IMR-90 (cell line): ENCODE results near the gene AKAP13. TPM values are rescaled to one million over a fixed set of nuclear protein-coding genes. Genes with fewer than 3 reads are reported as not detected.

Experiments
- ATAC-seq: fragments of 200-7000 bp; cut with Tn5 transposase; 2 replicates; pipeline ENCODE4 v1.9.1; 2020; ENCODE audit warnings: low read depth, mild to moderate bottlenecking, moderate library complexity
- BruUV-seq: library from RNA; stranded (reverse); fragments of 400-500 nt; replicated peaks from 2 replicates; lab custom pipeline; 2021; lab: Mats Ljungman, UMichigan
- CTCF ChIA-PET: fragments of 300-600 bp; formaldehyde crosslinking; extraction: SDS; loops from one replicate; lab custom pipeline; 2021; ENCODE audit warnings: antibody characterized with exemption; lab: Yijun Ruan, JAX
- POLR2A ChIA-PET: fragments of 300-600 bp; sonication (Branson Sonifier 250); formaldehyde crosslinking; loops from one replicate; lab custom pipeline; 2022; ENCODE audit warnings: antibody characterized with exemption; ENCODE audit not compliant: unreplicated experiment; lab: Charles Lee
- DNase-seq: peaks from one replicate; pipeline ENCODE4 v3.0.0; 2013
- H2AFZ ChIP-seq: replicated peaks from 2 replicates; pipeline ENCODE3; 2013; ENCODE audit warnings: low read length, mild to moderate bottlenecking; ENCODE audit not compliant: poor library complexity
- H2AK5ac ChIP-seq: 2 replicates; pipeline ENCODE4 v1.6.1; 2013; ENCODE audit warnings: low read depth, low read length, inconsistent platforms
- H2AK9ac ChIP-seq: replicated peaks from 2 replicates; pipeline ENCODE3; 2013; ENCODE audit warnings: mild to moderate bottlenecking, low read depth, low read length, moderate library complexity; ENCODE audit not compliant: poor library complexity
- H2BK120ac ChIP-seq: 2 replicates; pipeline ENCODE4 v1.6.1; 2013; ENCODE audit warnings: low read depth, low read length, inconsistent platforms
- H2BK15ac ChIP-seq: 3 replicates; pipeline ENCODE4 v1.6.1; 2013; ENCODE audit warnings: low read depth, low read length, inconsistent platforms
- H2BK20ac ChIP-seq: 2 replicates; pipeline ENCODE4 v1.6.1; 2013; ENCODE audit warnings: low read depth, mild to moderate bottlenecking, inconsistent platforms, low read length, moderate library complexity
- H2BK5ac ChIP-seq: 2 replicates; pipeline ENCODE4 v1.6.1; 2013; ENCODE audit warnings: mild to moderate bottlenecking, low read depth, low read length, inconsistent platforms; ENCODE audit not compliant: poor library complexity, severe bottlenecking
- H3K14ac ChIP-seq: replicated peaks from 2 replicates; pipeline ENCODE4 v1.6.1; 2013; ENCODE audit warnings: low read depth, low read length, inconsistent platforms
- H3K18ac ChIP-seq: 2 replicates; pipeline ENCODE4 v1.6.1; 2013; ENCODE audit warnings: low read depth, low read length, control low read depth
- H3K23ac ChIP-seq: 2 replicates; pipeline ENCODE4 v1.6.1; 2013; ENCODE audit warnings: low read depth, low read length, inconsistent platforms
- H3K27ac ChIP-seq: 2 replicates; pipeline ENCODE4 v1.5.1; 2013; ENCODE audit warnings: mild to moderate bottlenecking, control low read depth, low read length; ENCODE audit not compliant: insufficient read depth
- H3K27me3 ChIP-seq: 2 replicates; pipeline ENCODE4 v1.6.1; 2013; ENCODE audit warnings: low read length; ENCODE audit not compliant: control insufficient read depth, insufficient read depth
- H3K36me3 ChIP-seq: 2 replicates; pipeline ENCODE4 v1.6.1; 2013; ENCODE audit warnings: low read length, mixed read lengths; ENCODE audit not compliant: control insufficient read depth, insufficient read depth
- H3K4ac ChIP-seq: 2 replicates; pipeline ENCODE4 v1.6.1; 2013; ENCODE audit warnings: low read depth, low read length, inconsistent platforms
- H3K4me1 ChIP-seq: 2 replicates; pipeline ENCODE4 v1.6.1; 2013; ENCODE audit warnings: low read length, mixed read lengths; ENCODE audit not compliant: control insufficient read depth, insufficient read depth
- H3K4me2 ChIP-seq: 2 replicates; pipeline ENCODE4 v1.6.1; 2013; ENCODE audit warnings: low read depth, mild to moderate bottlenecking, control low read depth, low read length, moderate library complexity
- H3K4me3 ChIP-seq: 2 replicates; pipeline ENCODE4 v1.5.1; 2013; ENCODE audit warnings: low read depth, mild to moderate bottlenecking, control low read depth, low read length, moderate library complexity; ENCODE audit not compliant: insufficient read depth
- H3K56ac ChIP-seq: 2 replicates; pipeline ENCODE4 v1.6.1; 2013; ENCODE audit warnings: low read length, inconsistent platforms; ENCODE audit not compliant: insufficient read depth; ENCODE audit errors: extremely low read depth
- H3K79me1 ChIP-seq, 2 experiments: 2 replicates each; pipeline ENCODE4 v1.6.1; 2013; ENCODE audit warnings: low read length in 2 of 2, inconsistent platforms in 1 of 2, low read depth in 1 of 2
- H3K9ac ChIP-seq: 2 replicates; pipeline ENCODE4 v1.6.1; 2013; ENCODE audit warnings: low read depth, low read length, control low read depth
- H3K9me1 ChIP-seq: 2 replicates; pipeline ENCODE4 v1.6.1; 2013; ENCODE audit warnings: low read length, inconsistent platforms; ENCODE audit not compliant: insufficient read depth
- H3K9me3 ChIP-seq: 2 replicates; pipeline ENCODE4 v1.6.1; 2013; ENCODE audit warnings: low read length; ENCODE audit not compliant: control insufficient read depth, insufficient read depth
- H4K20me1 ChIP-seq: 2 replicates; pipeline ENCODE4 v1.6.1; 2013; ENCODE audit warnings: low read length, inconsistent platforms; ENCODE audit not compliant: insufficient read depth
- H4K5ac ChIP-seq: 2 replicates; pipeline ENCODE4 v1.6.1; 2013; ENCODE audit warnings: mild to moderate bottlenecking, low read depth, low read length, control low read depth
- H4K8ac ChIP-seq, 2 experiments: 2 replicates each; pipeline ENCODE4 v1.6.1; 2013; ENCODE audit warnings: low read depth in 2 of 2, low read length in 2 of 2, control low read depth in 1 of 2, inconsistent platforms in 1 of 2
- H4K91ac ChIP-seq: 2 replicates; pipeline ENCODE4 v1.6.1; 2013; ENCODE audit warnings: low read depth, low read length, inconsistent platforms; ENCODE audit not compliant: insufficient read depth
- BHLHE40 ChIP-seq: fragments of 150-350 bp; IDR thresholded peaks from 2 replicates; pipeline ENCODE4 v1.6.1; 2016; ENCODE audit warnings: mild to moderate bottlenecking, low read depth, low read length
- CHD1 ChIP-seq: IDR thresholded peaks from 2 replicates; pipeline ENCODE4 v1.6.1; 2012; ENCODE audit warnings: low read depth, low read length, improper control_type of control experiment
- CTCF ChIP-seq: conservative IDR thresholded peaks from 2 replicates; pipeline ENCODE4 v1.5.1; 2012; ENCODE audit warnings: mild to moderate bottlenecking, low read depth, low read length, improper control_type of control experiment
- FOS ChIP-seq: fragments of 150-350 bp; IDR thresholded peaks from 2 replicates; pipeline ENCODE4 v1.6.1; 2016; ENCODE audit warnings: low read depth, low read length
- MAFK ChIP-seq: IDR thresholded peaks from 2 replicates; pipeline ENCODE4 v1.6.1; 2012; ENCODE audit warnings: low read depth, low read length, improper control_type of control experiment
- MAZ ChIP-seq: IDR thresholded peaks from 2 replicates; pipeline ENCODE4 v1.6.1; 2012; ENCODE audit warnings: low read depth, mild to moderate bottlenecking, low read length, improper control_type of control experiment, moderate library complexity, borderline replicate concordance
- NFE2L2 ChIP-seq: fragments of 150-350 bp; IDR thresholded peaks from 2 replicates; pipeline ENCODE4 v1.6.1; 2016; ENCODE audit warnings: low read depth, mild to moderate bottlenecking, low read length
- POLR2A ChIP-seq: IDR thresholded peaks from 2 replicates; pipeline ENCODE4 v1.6.1; 2012; ENCODE audit warnings: mild to moderate bottlenecking, low read depth, low read length
- RAD21 ChIP-seq: IDR thresholded peaks from 2 replicates; pipeline ENCODE4 v1.6.1; 2012; ENCODE audit warnings: low read length, improper control_type of control experiment
- RFX5 ChIP-seq: IDR thresholded peaks from 2 replicates; pipeline ENCODE4 v1.8.0; 2012; ENCODE audit warnings: low read depth, mild to moderate bottlenecking, low read length, moderate library complexity
- SMC3 ChIP-seq: fragments of 150-350 bp; IDR thresholded peaks from 2 replicates; pipeline ENCODE4 v1.6.1; 2016; ENCODE audit warnings: low read depth, mild to moderate bottlenecking, antibody characterized with exemption, low read length, moderate library complexity
- WGBS, 2 experiments: methylation state at CpG; one replicate each; pipeline versions ENCODE4 v1.1.5 to v1.1.7; 2013; ENCODE audit warnings: missing lambda C conversion rate in 2 of 2; ENCODE audit not compliant: insufficient read length in 1 of 2; ENCODE audit errors: extremely low coverage in 2 of 2; 5-methylcytosine and 5-hydroxymethylcytosine counted together
- dilution Hi-C: fragments of 300-500 bp; cut with HindIII; formaldehyde crosslinking; loops from one replicate; pipeline ENCODE4 v1.14.3; 2018; ENCODE audit warnings: low sequenced_read_pairs; ENCODE audit not compliant: unreplicated experiment
- in situ Hi-C: fragments of 300-500 bp; cut with MboI; formaldehyde crosslinking; loops from 3 replicates; pipeline ENCODE4 v1.14.3; 2019; ENCODE audit warnings: low sequenced_read_pairs, inconsistent platforms, mixed read lengths
- intact Hi-C: fragments of 100-400 bp; cut with micrococcal nuclease; formaldehyde crosslinking; loops from 2 replicates; pipeline ENCODE4 v1.10.0; 2022
- polyA plus RNA-seq, 3 experiments: library from polyadenylated mRNA; depleted of rRNA; stranded (reverse); fragments of >200 nt; gene quantifications; 2 replicates each; pipeline ENCODE4 v1.2.3, GENCODE V29; 2012; ENCODE audit warnings: low replicate concordance in 1 of 3
- total RNA-seq: library from RNA; depleted of rRNA; stranded (reverse); fragments of >200 nt; gene quantifications from 2 replicates; pipeline ENCODE4 v1.2.3, GENCODE V29; 2012
- TF ChIP-seq, protein P1 (sequence below): fragments of 150-350 bp; IDR thresholded peaks from 2 replicates; pipeline ENCODE4 v1.6.1; 2016; ENCODE audit warnings: low read depth, mild to moderate bottlenecking, low read length, moderate library complexity, borderline replicate concordance

Gene AKAP13
- total and polyA plus RNA-seq, 2 of the 4 experiments (the other 2 are of a cell fraction), result 10.4 to 46.4 TPM

DNA sequence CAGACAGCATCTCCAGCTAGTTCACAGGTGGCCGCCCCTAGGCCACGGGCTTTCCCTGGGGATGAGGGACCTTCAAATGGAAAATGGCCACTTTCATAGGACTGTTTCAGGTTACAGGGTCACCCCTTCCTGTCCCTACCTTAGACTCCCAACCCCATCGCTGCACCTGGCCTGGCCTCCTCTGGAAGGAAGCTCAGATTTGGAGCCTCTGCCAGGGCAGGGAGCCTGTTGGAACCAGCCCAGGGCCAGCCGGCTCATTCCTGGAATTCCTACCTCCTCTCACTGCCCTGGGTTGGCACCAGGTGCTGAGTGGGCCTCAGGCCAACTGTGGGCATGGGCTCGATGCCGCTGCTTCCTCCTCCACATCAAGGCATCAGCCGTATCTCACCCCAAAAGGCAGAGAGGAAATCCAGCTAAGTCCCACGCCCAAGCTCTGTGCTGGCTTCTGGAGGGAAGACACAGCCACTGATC, 372.1 kb downstream of the AKAP13 start:
- no peak for DNase-seq
- H3K18ac ChIP-seq, result no peak overlapping the region
- no peak overlapping the region for H3K4me2 ChIP-seq
- intact Hi-C loops, result no loop called here
- dilution Hi-C loops, result no loop called here
- ATAC-seq, result no peak
- no peak overlapping the region for H4K91ac ChIP-seq
- no peaks in the 10 kb centered on the region for H3K27me3 ChIP-seq
- no peak overlapping the region for H2AFZ ChIP-seq
- no peak overlapping the region for H3K4ac ChIP-seq
- H3K14ac ChIP-seq, result no peak overlapping the region
- no peak overlapping the region for H2BK5ac ChIP-seq
- no peak overlapping the region for H3K23ac ChIP-seq
- H3K27ac ChIP-seq, result no peak overlapping the region
- no peak overlapping the region for H2AK5ac ChIP-seq
- H2AK9ac ChIP-seq, result no peak overlapping the region
- H3K9ac ChIP-seq, result no peak overlapping the region
- no peak overlapping the region for H4K5ac ChIP-seq
- no peak overlapping the region for H2BK120ac ChIP-seq
- H3K9me1 ChIP-seq, result no peaks in the 10 kb centered on the region
- no peak overlapping the region for H3K56ac ChIP-seq
- TF ChIP-seq SMC3, result no peak
- no peak for TF ChIP-seq NFE2L2
- TF ChIP-seq BHLHE40, result no peak
- no peak for TF ChIP-seq CHD1
- TF ChIP-seq MAFK, result no peak
- TF ChIP-seq RAD21, result no peak
- TF ChIP-seq CTCF, result no peak
- no peak for TF ChIP-seq MAZ
- TF ChIP-seq POLR2A, result no peak
- no peak for TF ChIP-seq RFX5
- TF ChIP-seq FOS, result no peak
- TF ChIP-seq, protein P1, sequence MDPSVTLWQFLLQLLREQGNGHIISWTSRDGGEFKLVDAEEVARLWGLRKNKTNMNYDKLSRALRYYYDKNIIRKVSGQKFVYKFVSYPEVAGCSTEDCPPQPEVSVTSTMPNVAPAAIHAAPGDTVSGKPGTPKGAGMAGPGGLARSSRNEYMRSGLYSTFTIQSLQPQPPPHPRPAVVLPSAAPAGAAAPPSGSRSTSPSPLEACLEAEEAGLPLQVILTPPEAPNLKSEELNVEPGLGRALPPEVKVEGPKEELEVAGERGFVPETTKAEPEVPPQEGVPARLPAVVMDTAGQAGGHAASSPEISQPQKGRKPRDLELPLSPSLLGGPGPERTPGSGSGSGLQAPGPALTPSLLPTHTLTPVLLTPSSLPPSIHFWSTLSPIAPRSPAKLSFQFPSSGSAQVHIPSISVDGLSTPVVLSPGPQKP, result no peak
- no peaks in the 10 kb centered on the region for H3K79me1 ChIP-seq
- no peak overlapping the region for H4K8ac ChIP-seq
- peaks cover 4% of the 10 kb centered on the region; the same call in 1 of the 2 replicates for H3K36me3 ChIP-seq
- H3K4me1 ChIP-seq, result no peaks in the 10 kb centered on the region
- in situ Hi-C loops, result no loop called here
- WGBS, 2 experiments, result 100% methylated on average over 1 of the region's 8 CpGs; no CpG with 5 or more reads in 1 of the 2 experiments
- no peaks in the 10 kb centered on the region for H3K9me3 ChIP-seq
- no peak overlapping the region for H2BK20ac ChIP-seq
- no peak overlapping the region for H3K4me3 ChIP-seq
- POLR2A ChIA-PET, result no interaction called here
- no TSS peak for BruUV-seq
- H2BK15ac ChIP-seq, result no peak overlapping the region
- CTCF ChIA-PET, result interaction anchor here (0.8 kb wide), 1 partner anchor 10 kb away, joined by 3 read pairs; no protein-coding TSS in a partner anchor
- H4K20me1 ChIP-seq, result no peaks in the 10 kb centered on the region
